ENCODE measurements around the gene PRSS1.
"Not testable (repeated sequence)": the region's sequence is repeated elsewhere in the genome, so short reads cannot be mapped to it uniquely, and the experiment has no call there.

PRSS1 gene

DNA sequence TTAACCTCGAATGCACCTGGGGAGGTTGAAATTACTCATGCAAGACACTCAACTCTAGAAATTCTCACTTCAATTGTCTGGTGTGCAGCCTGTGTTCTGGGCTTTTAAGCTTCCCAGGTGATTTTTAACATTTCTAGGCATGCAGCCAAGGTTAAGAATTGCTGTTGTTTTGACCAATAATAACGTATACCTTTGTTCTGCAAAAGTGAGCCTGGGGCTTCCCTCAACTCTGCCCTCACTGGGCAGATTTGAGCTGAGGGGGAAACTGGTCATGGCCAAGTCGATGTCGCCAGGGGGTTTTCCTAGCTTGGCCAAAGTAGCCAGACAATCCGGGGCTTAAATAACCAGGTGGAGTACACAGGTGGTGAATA lies 22.1 kb downstream of the PRSS1 start:
- Histone ChIP-seq H3K9me3 (ENCODE audit: control insufficient read depth, low read length) (no peaks in the 10 kb centered on the region), H3K4me1 (ENCODE audit: control insufficient read depth, insufficient read depth, low read length, poor library complexity, severe bottlenecking) (no peaks in the 10 kb centered on the region), H3K36me3 (ENCODE audit: control insufficient read depth, insufficient read depth, low read length) (no peaks in the 10 kb centered on the region), H3K27ac (ENCODE audit: insufficient read depth, low read length, poor library complexity, severe bottlenecking) (no peak overlapping the region), H3K4me3 (ENCODE audit: insufficient read depth, low read depth, low read length, poor library complexity, severe bottlenecking) (no peak overlapping the region), H3K27me3 (replicated peaks; ENCODE audit: control insufficient read depth, insufficient read depth, low read length, poor library complexity, severe bottlenecking) (no peaks in the 10 kb centered on the region)
- DNase-seq, result no peak

DNA sequence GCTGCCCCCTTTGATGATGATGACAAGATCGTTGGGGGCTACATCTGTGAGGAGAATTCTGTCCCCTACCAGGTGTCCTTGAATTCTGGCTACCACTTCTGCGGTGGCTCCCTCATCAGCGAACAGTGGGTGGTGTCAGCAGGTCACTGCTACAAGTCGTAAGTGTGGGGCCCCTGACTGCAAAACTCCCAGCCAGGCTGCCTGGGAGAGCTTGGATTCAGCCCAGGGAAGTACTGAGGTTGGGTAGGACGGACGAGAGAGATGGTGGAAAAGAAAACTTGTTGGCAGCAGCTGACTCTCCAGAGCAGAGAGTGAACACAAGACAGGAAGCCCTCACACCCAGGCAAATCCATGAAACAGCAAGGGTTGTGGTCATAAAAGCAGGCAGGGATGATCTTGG lies 22.8 kb downstream of the PRSS1 start:
- DNase-seq, result no peak
- H3K9me3 ChIP-seq (ENCODE audit: control insufficient read depth, low read length), result no peaks in the 10 kb centered on the region
- no peak overlapping the region for H3K27ac ChIP-seq (ENCODE audit: insufficient read depth, low read length, poor library complexity, severe bottlenecking)
- no peaks in the 10 kb centered on the region for H3K4me1 ChIP-seq (ENCODE audit: control insufficient read depth, insufficient read depth, low read length, poor library complexity, severe bottlenecking)
- no peaks in the 10 kb centered on the region for H3K36me3 ChIP-seq (ENCODE audit: control insufficient read depth, insufficient read depth, low read length)
- H3K4me3 ChIP-seq (ENCODE audit: insufficient read depth, low read depth, low read length, poor library complexity, severe bottlenecking), result no peak overlapping the region
- H3K27me3 ChIP-seq (replicated peaks; ENCODE audit: control insufficient read depth, insufficient read depth, low read length, poor library complexity, severe bottlenecking), result no peaks in the 10 kb centered on the region

DNA sequence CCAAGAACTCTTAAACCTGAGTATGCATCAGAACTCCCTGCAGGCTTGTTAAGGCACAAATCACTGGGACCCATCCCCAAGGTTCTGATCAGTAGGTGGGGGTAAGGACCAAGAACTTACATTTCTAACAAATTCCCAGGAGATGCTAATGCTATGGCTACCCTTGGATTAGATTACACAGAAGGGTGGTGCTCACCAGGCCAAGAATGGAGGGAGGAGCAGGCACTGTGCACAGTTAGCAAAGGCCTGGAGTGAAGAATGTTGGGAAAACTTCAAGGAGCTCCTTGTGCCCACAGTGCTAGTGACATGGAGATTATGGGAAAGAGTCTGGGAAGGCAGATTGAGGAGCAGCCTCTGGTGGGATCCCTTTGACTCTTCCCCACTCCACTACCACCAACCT lies 23.4 kb downstream of the PRSS1 start:
- Histone ChIP-seq H3K36me3 (ENCODE audit: control insufficient read depth, insufficient read depth, low read length) (no peaks in the 10 kb centered on the region), H3K27me3 (replicated peaks; ENCODE audit: control insufficient read depth, insufficient read depth, low read length, poor library complexity, severe bottlenecking) (no peaks in the 10 kb centered on the region), H3K4me3 (ENCODE audit: insufficient read depth, low read depth, low read length, poor library complexity, severe bottlenecking) (no peak overlapping the region), H3K4me1 (ENCODE audit: control insufficient read depth, insufficient read depth, low read length, poor library complexity, severe bottlenecking) (no peaks in the 10 kb centered on the region), H3K9me3 (ENCODE audit: control insufficient read depth, low read length) (no peaks in the 10 kb centered on the region), H3K27ac (ENCODE audit: insufficient read depth, low read length, poor library complexity, severe bottlenecking) (no peak overlapping the region)
- DNase-seq, result no peak

DNA sequence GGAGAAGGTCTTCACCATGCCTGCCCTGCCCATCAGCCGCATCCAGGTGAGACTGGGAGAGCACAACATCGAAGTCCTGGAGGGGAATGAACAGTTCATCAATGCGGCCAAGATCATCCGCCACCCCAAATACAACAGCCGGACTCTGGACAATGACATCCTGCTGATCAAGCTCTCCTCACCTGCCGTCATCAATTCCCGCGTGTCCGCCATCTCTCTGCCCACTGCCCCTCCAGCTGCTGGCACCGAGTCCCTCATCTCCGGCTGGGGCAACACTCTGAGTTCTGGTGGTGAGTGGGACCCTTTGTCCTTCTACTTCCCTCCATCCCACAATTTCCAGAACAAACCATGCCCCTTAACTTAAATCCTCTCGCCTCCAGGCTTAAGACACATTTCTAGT lies 24.0 kb downstream of the PRSS1 start:
- Histone ChIP-seq H3K9me3 (ENCODE audit: control insufficient read depth, low read length) (no peaks in the 10 kb centered on the region), H3K36me3 (ENCODE audit: control insufficient read depth, insufficient read depth, low read length) (no peaks in the 10 kb centered on the region), H3K27ac (ENCODE audit: insufficient read depth, low read length, poor library complexity, severe bottlenecking) (no peak overlapping the region), H3K27me3 (replicated peaks; ENCODE audit: control insufficient read depth, insufficient read depth, low read length, poor library complexity, severe bottlenecking) (no peaks in the 10 kb centered on the region), H3K4me3 (ENCODE audit: insufficient read depth, low read depth, low read length, poor library complexity, severe bottlenecking) (no peak overlapping the region), H3K4me1 (ENCODE audit: control insufficient read depth, insufficient read depth, low read length, poor library complexity, severe bottlenecking) (no peaks in the 10 kb centered on the region)
- no peak for DNase-seq

DNA sequence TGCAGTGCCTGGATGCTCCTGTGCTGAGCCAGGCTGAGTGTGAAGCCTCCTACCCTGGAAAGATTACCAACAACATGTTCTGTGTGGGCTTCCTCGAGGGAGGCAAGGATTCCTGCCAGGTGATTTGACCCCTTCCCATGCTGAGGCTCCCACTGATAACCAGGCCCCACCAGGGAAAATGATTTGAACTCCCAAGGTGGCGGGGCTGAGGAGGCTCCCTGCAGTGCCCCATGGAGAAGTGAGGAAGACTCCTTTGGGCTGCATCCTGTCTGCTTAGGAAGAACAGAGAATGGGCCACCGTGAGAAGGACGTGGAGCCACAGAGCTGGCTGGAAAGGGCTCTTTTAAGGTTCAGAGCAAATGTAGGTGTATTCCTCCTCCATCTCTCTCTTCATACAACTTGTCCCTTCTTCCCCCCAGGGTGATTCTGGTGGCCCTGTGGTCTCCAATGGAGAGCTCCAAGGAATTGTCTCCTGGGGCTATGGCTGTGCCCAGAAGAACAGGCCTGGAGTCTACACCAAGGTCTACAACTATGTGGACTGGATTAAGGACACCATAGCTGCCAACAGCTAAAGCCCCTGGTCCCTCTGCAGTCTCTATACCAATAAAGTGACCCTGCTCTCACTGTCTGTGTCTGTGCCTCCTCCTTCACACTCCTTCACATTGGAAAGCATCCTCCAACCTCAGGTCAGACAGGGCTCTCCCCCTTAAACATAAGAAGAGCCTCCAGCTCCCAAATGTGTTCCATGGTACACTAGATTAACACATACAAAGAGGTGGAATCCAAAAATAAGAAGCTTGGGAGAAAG lies 24.9 kb downstream of the PRSS1 start:
- Histone ChIP-seq H3K27me3 (replicated peaks; ENCODE audit: control insufficient read depth, insufficient read depth, low read length, poor library complexity, severe bottlenecking) (no peaks in the 10 kb centered on the region), H3K27ac (ENCODE audit: insufficient read depth, low read length, poor library complexity, severe bottlenecking) (no peak overlapping the region), H3K4me1 (ENCODE audit: control insufficient read depth, insufficient read depth, low read length, poor library complexity, severe bottlenecking) (no peaks in the 10 kb centered on the region), H3K9me3 (ENCODE audit: control insufficient read depth, low read length) (no peaks in the 10 kb centered on the region), H3K4me3 (ENCODE audit: insufficient read depth, low read depth, low read length, poor library complexity, severe bottlenecking) (no peak overlapping the region), H3K36me3 (ENCODE audit: control insufficient read depth, insufficient read depth, low read length) (no peaks in the 10 kb centered on the region)
- no peak for DNase-seq

DNA sequence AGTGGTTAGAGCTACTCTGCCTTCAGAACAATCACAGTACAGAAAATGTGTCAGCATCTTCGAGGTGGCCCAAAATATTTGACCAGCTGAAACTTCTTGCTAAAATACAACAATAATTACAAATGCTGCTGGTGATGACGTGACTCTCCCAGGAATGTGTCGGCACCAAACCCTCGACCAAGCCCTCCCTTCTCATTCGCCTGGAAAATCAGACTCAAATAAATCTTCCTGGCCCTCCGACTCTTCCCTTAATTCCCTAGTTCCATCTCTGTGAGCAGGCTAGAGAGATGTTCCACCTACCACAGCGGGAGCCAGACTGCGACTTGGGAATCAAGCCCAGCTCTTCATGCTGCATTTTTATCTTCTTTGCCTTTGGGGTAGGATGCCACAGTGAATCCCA lies 25.6 kb downstream of the PRSS1 start:
- Histone ChIP-seq H3K4me3 (ENCODE audit: insufficient read depth, low read depth, low read length, poor library complexity, severe bottlenecking) (no peak overlapping the region), H3K36me3 (ENCODE audit: control insufficient read depth, insufficient read depth, low read length) (no peaks in the 10 kb centered on the region), H3K9me3 (ENCODE audit: control insufficient read depth, low read length) (no peaks in the 10 kb centered on the region), H3K27ac (ENCODE audit: insufficient read depth, low read length, poor library complexity, severe bottlenecking) (no peak overlapping the region), H3K27me3 (replicated peaks; ENCODE audit: control insufficient read depth, insufficient read depth, low read length, poor library complexity, severe bottlenecking) (no peaks in the 10 kb centered on the region), H3K4me1 (ENCODE audit: control insufficient read depth, insufficient read depth, low read length, poor library complexity, severe bottlenecking) (no peaks in the 10 kb centered on the region)
- DNase-seq, result no peak

DNA sequence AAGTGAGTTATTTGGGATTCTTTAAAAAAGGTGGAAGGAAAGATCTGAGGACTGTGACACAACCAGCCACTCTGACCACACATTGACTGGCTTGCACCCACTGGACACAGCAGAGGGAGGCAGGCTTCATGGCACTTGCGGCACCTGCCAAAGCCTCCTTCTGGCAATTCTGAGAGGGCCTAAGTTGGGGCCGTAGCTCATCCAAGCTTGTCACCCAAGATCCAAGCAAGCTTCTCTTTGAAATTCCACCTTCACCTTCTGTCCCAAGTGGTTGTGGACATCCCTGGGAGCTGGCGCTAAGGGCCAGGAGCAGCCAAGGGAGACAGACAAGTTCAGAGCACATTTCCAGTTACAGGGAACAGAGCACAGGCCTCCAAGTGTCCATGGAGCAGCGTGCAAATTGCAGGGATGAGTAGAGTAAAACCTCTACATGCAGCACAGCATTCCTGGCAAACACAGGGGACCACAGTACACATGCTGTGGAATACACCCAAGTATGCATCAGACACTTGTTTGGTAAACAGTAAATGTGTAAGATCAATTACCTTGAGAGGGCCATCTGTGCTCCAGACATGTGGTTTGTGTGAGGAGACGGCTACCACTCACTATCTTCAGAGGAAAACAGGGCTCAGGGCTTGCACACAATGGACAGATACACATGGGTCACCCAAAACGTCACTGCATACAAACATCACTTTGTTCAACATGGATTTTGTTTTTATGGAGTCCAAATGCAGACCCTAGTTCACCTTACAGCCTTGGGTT lies 26.3 kb downstream of the PRSS1 start:
- not testable (repeated sequence) for H3K27me3 ChIP-seq (replicated peaks; ENCODE audit: control insufficient read depth, insufficient read depth, low read length, poor library complexity, severe bottlenecking); H3K27ac ChIP-seq (ENCODE audit: insufficient read depth, low read length, poor library complexity, severe bottlenecking)

DNA sequence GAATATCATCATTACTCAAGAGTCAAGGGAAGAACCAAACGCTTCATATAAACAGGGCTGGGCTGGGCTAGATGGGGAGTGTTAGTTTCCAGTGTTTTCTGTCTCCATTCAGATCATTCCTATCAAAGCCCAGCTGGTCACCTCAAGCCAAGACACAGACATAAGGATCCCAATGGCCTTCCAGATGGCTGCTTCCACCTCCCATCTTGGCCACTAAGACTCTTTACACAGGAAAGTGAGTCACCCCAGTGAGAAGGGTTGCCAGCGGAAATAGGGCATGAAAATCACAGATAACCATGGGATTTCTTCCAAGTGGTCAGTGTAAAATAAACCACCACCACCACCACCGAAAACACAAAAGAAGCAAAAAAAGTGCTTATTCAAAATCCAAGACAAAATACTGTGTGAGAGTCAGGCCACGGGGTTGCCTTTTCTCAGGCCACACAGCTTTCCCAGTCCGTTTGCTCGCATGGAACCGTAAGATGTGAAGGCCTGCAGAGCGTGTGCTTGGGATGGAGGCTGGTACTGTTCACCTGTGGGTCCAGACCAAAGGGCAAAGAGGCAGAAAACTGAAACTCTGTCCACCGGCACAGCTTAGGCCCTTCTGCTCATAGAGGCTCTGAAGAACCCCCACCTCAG lies 27.1 kb downstream of the PRSS1 start:
- Histone ChIP-seq H3K4me3 (ENCODE audit: insufficient read depth, low read depth, low read length, poor library complexity, severe bottlenecking) (no peak overlapping the region), H3K9me3 (ENCODE audit: control insufficient read depth, low read length) (no peaks in the 10 kb centered on the region), H3K4me1 (ENCODE audit: control insufficient read depth, insufficient read depth, low read length, poor library complexity, severe bottlenecking) (no peaks in the 10 kb centered on the region), H3K27me3 (replicated peaks; ENCODE audit: control insufficient read depth, insufficient read depth, low read length, poor library complexity, severe bottlenecking) (no peaks in the 10 kb centered on the region), H3K36me3 (ENCODE audit: control insufficient read depth, insufficient read depth, low read length) (no peaks in the 10 kb centered on the region), H3K27ac (ENCODE audit: insufficient read depth, low read length, poor library complexity, severe bottlenecking) (no peak overlapping the region)
- no peak for DNase-seq

More for the DNA sequence above, 26.3 kb downstream of the PRSS1 start:
- H3K4me3 ChIP-seq (ENCODE audit: insufficient read depth, low read depth, low read length, poor library complexity, severe bottlenecking); H3K9me3 ChIP-seq (ENCODE audit: control insufficient read depth, low read length); DNase-seq; H3K4me1 ChIP-seq (ENCODE audit: control insufficient read depth, insufficient read depth, low read length, poor library complexity, severe bottlenecking); H3K36me3 ChIP-seq (ENCODE audit: control insufficient read depth, insufficient read depth, low read length): not testable (repeated sequence)

DNA sequence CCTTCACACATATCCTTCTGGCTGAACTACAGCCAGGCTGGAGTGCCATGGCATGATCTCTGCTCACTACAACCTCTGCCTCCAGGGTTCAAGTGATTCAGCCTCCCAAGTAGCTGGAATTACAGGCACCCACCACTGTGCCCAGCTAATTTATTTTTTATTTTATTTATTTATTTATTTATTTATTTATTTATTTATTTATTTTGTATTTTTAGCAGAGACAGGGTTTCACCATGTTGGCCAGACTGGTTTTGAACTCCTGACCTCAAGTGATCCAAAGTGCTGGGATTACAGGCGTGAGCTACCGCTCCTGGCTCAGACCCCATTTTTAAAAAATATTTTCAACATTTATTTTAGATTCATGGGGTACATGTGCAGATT lies 27.6 kb downstream of the PRSS1 start:
- DNase-seq; H3K4me1 ChIP-seq (ENCODE audit: control insufficient read depth, insufficient read depth, low read length, poor library complexity, severe bottlenecking); H3K27ac ChIP-seq (ENCODE audit: insufficient read depth, low read length, poor library complexity, severe bottlenecking); H3K27me3 ChIP-seq (replicated peaks; ENCODE audit: control insufficient read depth, insufficient read depth, low read length, poor library complexity, severe bottlenecking); H3K9me3 ChIP-seq (ENCODE audit: control insufficient read depth, low read length); H3K4me3 ChIP-seq (ENCODE audit: insufficient read depth, low read depth, low read length, poor library complexity, severe bottlenecking); H3K36me3 ChIP-seq (ENCODE audit: control insufficient read depth, insufficient read depth, low read length): not testable (repeated sequence)

DNA sequence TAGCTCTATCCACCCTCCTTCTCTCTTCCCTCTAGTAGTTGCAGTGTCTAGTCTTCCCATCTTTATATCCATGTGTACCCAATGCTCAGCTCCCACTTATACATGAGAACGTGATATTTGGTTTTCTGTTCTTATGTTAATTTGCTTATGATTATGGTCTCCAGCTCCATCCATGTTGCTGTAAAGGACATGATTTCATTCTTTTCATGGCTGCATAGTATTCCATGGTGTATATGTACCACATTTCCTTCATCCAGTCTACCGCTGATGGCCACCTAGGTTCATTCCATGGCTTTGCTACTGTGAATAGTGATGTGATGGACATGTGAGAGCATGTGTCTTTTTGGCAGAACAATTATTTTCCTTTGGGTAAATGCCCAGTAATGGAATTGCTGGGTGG lies 28.0 kb downstream of the PRSS1 start:
- no peak overlapping the region for H3K4me3 ChIP-seq (ENCODE audit: insufficient read depth, low read depth, low read length, poor library complexity, severe bottlenecking)
- no peaks in the 10 kb centered on the region for H3K4me1 ChIP-seq (ENCODE audit: control insufficient read depth, insufficient read depth, low read length, poor library complexity, severe bottlenecking)
- H3K27me3 ChIP-seq (replicated peaks; ENCODE audit: control insufficient read depth, insufficient read depth, low read length, poor library complexity, severe bottlenecking), result no peaks in the 10 kb centered on the region
- no peaks in the 10 kb centered on the region for H3K9me3 ChIP-seq (ENCODE audit: control insufficient read depth, low read length)
- no peak for DNase-seq
- H3K36me3 ChIP-seq (ENCODE audit: control insufficient read depth, insufficient read depth, low read length), result no peaks in the 10 kb centered on the region
- H3K27ac ChIP-seq (ENCODE audit: insufficient read depth, low read length, poor library complexity, severe bottlenecking), result no peak overlapping the region

Data from effector memory CD4-positive, alpha-beta T cell (primary cell).